HG03520 (cell line): ENCODE results near the gene TOMM22.
"Not testable (repeated sequence)": the region's sequence is repeated elsewhere in the genome, so short reads cannot be mapped to it uniquely, and the experiment has no call there.

ENCODE experiments used
- ATAC-seq: cut with Tn5 transposase; IDR thresholded peaks from one replicate; pipeline ENCODE4 v1.9.1; 2021; ENCODE audit warnings: mild to moderate bottlenecking, moderate library complexity; ENCODE audit not compliant: unreplicated experiment

TOMM22 gene

DNA sequence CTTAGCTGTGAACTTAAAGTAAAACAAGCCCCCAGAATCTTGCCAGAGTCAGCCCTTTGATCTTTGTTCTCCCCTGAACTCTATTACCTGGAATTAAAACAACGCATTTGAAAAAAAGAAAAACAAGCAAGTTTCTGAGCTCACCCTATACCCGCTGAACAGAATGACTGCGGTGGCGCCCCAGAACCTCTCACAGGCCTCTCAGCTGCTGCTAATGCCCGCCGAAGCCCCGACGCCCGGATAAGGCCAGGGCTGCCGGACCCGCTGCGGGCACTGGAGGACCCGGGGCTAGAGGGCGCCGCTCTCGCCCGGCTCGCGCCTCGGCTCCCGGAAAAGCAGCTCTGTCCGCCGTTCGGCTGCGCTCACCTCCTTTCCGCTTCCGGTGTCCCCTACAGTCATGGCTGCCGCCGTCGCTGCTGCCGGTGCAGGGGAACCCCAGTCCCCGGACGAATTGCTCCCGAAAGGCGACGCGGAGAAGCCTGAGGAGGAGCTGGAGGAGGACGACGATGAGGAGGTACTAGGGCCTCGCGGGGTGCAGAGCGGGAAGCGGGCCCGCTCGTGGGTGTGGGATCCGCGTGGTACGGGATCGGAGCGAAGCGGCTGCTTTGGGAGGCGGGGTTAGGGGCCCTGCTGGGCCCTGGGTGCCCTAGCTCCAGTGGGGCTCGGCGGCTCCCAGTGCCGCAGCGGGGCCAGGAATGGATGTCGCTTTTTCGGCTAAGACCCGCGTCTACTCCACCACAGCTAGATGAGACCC, at the start of gene TOMM22:
TOMM22 (plus strand) TSS at position 376 of the 754 bp plus-strand sequence; CDS start at position 398, 22 bp downstream.
- peak; percentile 83 for ATAC-seq

- no peak for ATAC-seq
These were observed 49.2 kb upstream of the TOMM22 start for GRCh38 chr22:38632528-38632927.

- no peak for ATAC-seq
These were observed 43.5 kb upstream of the TOMM22 start for GRCh38 chr22:38638216-38638615.

DNA sequence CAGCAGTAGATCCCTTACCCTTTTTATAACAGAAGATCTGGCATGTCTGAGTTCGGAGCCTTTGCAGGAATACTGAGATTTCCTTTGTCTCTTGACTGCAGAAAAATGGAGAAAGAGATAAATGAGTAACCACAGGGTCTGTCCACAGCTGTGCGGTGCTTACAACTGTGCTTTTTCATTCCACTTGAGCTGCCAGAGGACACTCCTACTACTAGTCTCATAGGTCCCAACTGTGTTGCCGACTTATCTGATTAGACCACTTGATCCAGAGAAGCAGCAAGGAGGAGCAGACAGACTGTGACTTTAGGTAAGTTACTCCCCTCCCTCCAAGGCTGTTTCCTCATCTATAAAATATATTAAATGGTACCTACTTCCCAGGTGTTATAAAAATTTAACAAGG, 43.0 kb upstream of the TOMM22 start:
- no peak for ATAC-seq

GRCh38 chr22:38641476-38642040, 40.2 kb upstream of the TOMM22 start:
- ATAC-seq: no peak

DNA sequence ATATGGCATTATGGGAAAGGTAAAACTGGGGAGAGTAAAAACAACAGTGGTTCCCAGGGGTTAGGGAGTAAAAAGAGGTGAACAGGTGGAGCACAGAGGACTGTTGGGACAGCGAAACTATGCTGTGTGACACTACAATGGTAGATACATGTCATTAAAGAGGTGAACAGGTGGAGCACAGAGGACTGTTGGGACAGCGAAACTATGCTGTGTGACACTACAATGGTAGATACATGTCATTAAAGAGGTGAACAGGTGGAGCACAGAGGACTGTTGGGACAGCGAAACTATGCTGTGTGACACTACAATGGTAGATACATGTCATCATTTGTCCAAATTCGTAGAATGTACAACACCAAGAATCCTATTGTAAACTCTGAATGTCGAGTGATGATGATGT, 37.5 kb upstream of the TOMM22 start:
- ATAC-seq: not testable (repeated sequence)

DNA sequence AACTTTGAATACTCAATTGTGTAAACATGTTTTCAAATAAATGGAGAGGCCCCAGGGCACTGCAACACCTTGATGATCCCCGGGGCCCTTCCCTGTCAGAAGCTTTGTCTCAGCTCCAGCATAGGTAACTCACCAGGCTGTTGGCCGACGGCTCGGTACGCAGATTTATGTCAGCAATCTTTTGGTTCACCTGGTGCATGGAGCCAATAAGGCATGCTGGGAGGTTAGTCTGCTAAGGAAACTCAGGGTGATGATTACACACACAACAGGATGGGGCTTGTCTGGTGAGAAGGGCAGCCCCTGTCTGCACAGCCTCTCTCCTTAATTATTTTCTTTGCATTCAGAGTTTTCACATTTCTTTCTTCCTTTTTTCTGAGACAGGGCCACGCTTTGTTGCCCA, 36.3 kb upstream of the TOMM22 start:
- no peak for ATAC-seq

- ATAC-seq: no peak
These were observed 31.8 kb upstream of the TOMM22 start for GRCh38 chr22:38649841-38650522.

GRCh38 chr22:38652859-38653258, 28.9 kb upstream of the TOMM22 start:
- ATAC-seq: no peak

GRCh38 chr22:38653741-38654140, 28.0 kb upstream of the TOMM22 start:
- no peak for ATAC-seq

GRCh38 chr22:38655519-38656255, 26.1 kb upstream of the TOMM22 start:
- ATAC-seq: peak; percentile 24

DNA sequence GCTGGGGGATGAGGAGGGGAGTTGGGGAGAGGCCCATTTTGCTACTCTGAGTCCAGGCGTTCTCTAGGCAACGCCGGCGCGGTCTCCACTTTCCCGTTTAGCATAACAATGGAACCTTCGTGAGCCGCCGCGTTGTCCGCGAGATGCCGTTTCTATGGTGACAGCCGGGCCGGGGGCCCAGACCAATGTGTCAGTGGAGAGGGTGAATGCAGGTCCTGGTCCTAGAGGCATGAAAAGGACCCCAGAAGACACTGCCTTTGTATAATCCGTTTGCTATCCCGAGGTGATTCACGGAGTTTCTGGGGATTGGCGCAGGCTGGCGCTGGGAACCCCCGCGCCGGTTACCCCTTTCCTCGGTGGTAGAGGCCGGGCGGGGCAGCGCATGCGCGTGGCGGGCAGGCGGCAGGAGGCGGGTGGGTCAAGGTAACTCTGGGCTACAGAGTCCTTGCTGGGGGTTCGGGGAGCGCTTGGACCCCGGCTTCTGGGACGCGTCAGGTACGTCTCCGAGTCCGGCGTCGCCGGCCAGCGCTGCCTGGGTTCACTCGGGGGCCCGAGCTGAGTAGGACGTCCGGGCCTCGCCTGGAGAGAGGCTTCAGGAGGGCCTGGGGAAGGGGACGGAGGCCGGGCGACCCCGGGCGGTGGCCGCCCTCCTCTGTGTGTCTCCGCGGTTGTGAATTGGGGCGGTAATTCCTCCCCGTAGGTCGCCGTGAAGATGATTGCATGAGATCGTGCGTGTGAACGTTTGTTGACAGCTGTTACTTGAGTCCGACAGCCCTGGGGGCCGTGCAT, 25.3 kb upstream of the TOMM22 start, which contains the start of the genes CBY1 and FAM227A:
CBY1 (plus strand) TSS at position 383 of the 789 bp plus-strand sequence. CDS start 11,417 bp downstream, outside the sequence.
FAM227A (minus strand) TSS at position 137 of the 789 bp plus-strand sequence. CDS start 6,224 bp downstream, outside the sequence.
- ATAC-seq: peak; percentile 58

- ATAC-seq: peak; percentile 31
These were observed 24.5 kb upstream of the TOMM22 start for GRCh38 chr22:38657045-38657909.

DNA sequence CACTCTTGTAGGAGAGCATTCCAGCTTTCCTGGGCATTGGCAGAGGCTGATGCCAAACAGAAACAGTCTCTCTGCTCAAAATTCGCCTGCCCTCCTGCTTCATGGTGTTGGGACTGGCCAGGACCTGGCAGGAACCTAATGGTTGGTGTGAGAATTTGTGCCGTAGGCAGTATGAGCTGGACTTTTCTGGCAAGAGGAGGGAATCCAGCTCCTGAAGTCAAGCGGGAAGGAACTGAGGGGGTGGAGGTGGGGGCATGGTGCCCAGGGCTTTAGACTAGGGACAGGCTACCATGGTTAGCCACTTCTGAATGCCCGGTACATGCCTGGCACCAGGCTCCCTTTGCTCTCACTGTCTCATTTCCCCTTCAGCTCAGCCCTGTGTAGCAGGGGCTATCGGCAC, 6.9 kb upstream of the TOMM22 start:
- ATAC-seq: no peak

DNA sequence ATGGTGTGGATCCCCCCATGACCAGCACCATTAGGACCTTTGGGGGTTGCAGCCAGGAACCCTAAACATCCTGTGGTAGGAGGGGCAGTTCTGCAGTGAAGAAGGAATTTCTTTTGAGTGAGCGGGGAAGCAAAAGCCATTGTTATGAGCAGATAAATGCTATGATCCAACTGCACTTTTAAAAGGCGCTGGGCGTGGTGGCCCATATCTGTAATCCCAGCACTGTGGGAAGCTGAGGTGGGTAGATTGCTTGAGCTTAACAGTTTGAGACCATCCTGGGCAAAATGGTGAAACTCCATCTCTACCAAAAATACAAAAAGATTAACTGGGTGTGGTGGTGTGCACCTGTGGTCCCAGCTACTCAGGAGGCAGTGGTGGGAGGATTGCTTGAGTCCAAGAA, 5.9 kb upstream of the TOMM22 start:
- no peak for ATAC-seq

DNA sequence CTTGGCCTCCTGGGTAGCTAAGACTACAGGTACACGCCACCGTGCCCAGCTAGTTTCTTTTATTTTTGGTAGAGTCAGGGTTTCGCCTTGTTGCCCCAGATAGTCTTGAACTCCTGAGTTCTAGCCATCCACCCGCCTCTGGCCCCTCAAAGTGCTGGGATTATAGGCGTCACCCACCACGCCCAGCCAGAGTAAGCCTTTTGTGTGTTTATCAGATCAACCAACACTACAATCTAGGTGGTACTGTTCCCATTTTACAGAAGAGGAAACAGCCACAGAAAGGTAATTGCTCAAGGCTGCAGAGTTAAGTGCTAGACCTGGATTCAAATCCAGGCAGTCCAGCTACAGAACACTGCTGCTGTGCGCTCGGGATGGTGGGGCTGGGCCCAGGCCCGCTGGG, 3.1 kb downstream of the TOMM22 start:
- no peak for ATAC-seq

DNA sequence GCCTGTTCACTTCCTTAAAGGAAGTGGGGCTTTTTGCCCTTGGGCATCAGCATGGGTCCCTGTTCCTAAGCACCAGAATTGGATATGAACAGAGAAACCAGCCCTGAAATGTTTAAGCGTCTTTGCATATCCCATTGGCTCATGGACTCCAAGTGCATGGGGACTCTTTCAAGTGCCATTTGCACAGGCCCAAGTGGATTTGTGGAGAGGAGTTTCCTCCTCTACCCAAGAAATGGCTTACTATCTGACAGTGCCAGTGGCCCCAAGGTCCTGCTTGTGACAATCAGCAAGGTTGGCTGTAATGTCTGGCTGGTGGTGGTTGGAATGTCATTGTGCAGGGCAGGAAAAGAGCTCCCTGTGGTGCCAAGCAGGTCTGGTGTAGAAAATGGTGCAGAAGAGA, 4.0 kb downstream of the TOMM22 start:
- ATAC-seq: no peak

DNA sequence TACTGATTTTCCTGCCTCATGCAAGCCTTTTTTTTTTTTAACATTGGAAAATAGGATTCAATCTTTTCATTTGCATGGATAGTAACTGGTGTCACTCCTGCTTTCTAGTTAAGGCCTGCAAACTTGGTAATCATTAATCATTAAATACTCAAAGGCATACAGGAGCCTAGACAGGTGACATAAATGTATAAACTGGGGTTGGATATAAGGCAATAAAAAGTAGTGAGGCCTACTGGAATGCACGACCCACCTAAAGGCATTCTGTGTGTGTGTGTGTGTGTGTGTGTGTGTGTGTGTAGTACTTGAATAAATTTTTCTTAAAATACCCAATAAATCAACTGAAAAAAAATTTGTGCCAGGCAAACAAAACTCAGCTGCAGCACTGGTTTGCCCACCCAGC, 7.9 kb downstream of the TOMM22 start:
- ATAC-seq: no peak

- ATAC-seq: no peak
These were observed 12.3 kb downstream of the TOMM22 start for GRCh38 chr22:38694049-38694448.
